Measurements from ENCODE around the gene NTSR1.

DNA sequence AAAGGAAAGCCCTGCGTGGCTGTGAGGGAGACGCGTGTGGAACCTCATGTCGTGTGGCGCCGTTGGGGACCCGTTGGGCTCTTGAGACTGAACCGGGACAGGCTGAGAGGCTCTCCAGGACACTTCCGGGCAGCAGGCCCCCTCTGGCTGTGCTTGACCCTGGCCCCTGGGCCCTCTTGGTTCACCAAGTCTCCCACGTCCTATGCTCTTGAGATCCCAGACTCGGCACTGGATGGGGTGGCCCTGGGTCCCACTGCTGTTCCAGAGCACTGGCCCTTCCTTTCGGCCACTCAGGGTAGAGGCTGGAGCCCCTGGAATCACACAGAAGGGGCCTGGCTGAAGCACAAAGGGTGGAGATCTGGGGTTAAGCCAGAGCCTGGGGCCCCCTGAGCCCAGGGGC, 30.4 kb downstream of the NTSR1 start:
- no peak for TF ChIP-seq CTCF (IDR thresholded peaks at IDR 0.05; ENCODE audit: low read depth, low read length, poor library complexity, severe bottlenecking)
- no peak for TF ChIP-seq EZH2phosphoT487 (IDR thresholded peaks at IDR 0.05; ENCODE audit: borderline replicate concordance, low read length)

All from DOHH2 (cell line).